ENCODE measurements around the gene GFRA3. TPM values are rescaled to one million over a fixed set of nuclear protein-coding genes. Genes with fewer than 3 reads are reported as not detected.

Gene GFRA3
- total RNA-seq, 1 donor from 2014 or later, result not detected

DNA sequence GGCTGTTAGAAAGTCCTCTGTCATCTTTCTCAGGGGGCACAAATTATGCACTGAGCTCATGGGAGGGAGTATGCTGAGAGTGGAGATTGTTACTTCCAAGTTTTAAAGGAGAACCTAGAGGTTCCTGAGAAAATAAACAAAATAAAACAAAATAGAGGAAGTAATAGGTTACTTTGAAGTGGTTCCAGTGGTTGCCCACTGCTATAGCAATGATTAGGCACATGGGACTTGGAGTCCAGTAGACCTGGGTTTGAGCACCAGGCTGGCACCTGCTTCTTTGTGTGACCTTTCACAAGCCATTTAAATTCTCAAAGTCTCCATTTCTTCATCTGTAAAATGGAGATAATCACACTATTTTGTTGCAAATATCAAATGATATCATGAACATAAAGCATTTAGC lies 47.5 kb downstream of the GFRA3 start:
- intact Hi-C loops (cut with DNase I), result no loop called here
- Histone ChIP-seq H3K4me1 (no peaks in the 10 kb centered on the region), H3K27me3 (no peaks in the 10 kb centered on the region), H3K4me3 (no peak overlapping the region), H3K36me3 (no peaks in the 10 kb centered on the region), H3K27ac (no peak overlapping the region), H3K9me3 (peaks cover 0 to 3% of the 10 kb centered on the region in 2 donors)
- DNase-seq (ENCODE audit: low spot score in 2 of 2), result no peak
- TF ChIP-seq, protein P1, sequence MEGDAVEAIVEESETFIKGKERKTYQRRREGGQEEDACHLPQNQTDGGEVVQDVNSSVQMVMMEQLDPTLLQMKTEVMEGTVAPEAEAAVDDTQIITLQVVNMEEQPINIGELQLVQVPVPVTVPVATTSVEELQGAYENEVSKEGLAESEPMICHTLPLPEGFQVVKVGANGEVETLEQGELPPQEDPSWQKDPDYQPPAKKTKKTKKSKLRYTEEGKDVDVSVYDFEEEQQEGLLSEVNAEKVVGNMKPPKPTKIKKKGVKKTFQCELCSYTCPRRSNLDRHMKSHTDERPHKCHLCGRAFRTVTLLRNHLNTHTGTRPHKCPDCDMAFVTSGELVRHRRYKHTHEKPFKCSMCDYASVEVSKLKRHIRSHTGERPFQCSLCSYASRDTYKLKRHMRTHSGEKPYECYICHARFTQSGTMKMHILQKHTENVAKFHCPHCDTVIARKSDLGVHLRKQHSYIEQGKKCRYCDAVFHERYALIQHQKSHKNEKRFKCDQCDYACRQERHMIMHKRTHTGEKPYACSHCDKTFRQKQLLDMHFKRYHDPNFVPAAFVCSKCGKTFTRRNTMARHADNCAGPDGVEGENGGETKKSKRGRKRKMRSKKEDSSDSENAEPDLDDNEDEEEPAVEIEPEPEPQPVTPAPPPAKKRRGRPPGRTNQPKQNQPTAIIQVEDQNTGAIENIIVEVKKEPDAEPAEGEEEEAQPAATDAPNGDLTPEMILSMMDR (IDR thresholded peaks at IDR 0.05), result no peak

DNA sequence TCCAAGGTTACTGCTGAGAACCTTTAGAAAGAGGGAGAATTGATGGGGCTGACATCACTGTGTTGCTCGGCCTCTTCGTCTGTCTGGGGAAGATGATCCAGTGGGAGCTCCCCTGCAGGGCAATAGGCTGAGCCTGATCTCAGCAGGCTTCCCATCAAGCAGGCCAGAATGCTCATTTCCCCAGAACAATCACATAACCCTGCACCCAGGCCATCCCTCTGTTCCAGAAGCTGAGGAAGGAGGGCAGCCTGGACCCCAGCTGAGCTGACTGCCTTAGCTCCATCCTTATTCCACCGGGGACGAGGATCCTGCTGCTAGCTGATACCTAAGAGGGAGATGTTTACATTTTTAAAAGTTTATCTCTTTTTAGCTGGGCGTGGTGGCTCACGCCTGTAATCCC lies 49.7 kb downstream of the GFRA3 start:
- Histone ChIP-seq H3K9me3 (peaks cover 0 to 3% of the 10 kb centered on the region in 2 donors), H3K4me3 (no peak overlapping the region), H3K36me3 (no peaks in the 10 kb centered on the region), H3K27ac (no peak overlapping the region), H3K27me3 (no peaks in the 10 kb centered on the region), H3K4me1 (no peaks in the 10 kb centered on the region)
- intact Hi-C loops (cut with DNase I), result no loop called here
- DNase-seq (ENCODE audit: low spot score in 2 of 2), result no peak
- TF ChIP-seq, protein P1 (IDR thresholded peaks at IDR 0.05), result no peak

DNA sequence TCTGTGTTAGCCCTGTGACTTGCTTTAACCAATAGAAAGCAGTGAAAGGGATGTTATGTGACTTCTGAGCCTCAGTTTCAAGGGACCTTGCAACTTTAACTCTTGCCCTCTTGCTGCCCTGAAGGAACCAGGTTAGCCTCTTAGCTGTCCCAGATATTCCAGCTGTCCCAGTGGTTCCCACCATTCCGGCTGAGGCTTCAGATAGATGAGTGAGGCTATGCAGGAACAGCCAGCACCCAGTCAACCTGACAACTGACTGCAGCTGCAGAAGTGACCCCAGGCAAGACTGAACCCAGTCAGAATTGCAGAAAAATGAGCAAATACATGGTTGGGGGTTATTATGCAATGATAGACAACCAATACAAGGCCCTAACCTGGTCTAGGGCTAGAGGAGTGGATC lies 50.9 kb downstream of the GFRA3 start:
- no peaks in the 10 kb centered on the region for H3K4me1 ChIP-seq
- no peaks in the 10 kb centered on the region for H3K36me3 ChIP-seq
- intact Hi-C loops (cut with DNase I), result loop anchor here (2.0 kb wide), 2 partner anchors 59 to 187 kb away; no protein-coding TSS in a partner anchor
- DNase-seq (ENCODE audit: low spot score in 2 of 2), result no peak
- TF ChIP-seq, protein P1 (IDR thresholded peaks at IDR 0.05), result no peak
- no peak overlapping the region for H3K4me3 ChIP-seq
- H3K27ac ChIP-seq, result no peak overlapping the region
- H3K27me3 ChIP-seq, result no peaks in the 10 kb centered on the region
- H3K9me3 ChIP-seq, result peaks cover 0 to 3% of the 10 kb centered on the region in 2 donors

DNA sequence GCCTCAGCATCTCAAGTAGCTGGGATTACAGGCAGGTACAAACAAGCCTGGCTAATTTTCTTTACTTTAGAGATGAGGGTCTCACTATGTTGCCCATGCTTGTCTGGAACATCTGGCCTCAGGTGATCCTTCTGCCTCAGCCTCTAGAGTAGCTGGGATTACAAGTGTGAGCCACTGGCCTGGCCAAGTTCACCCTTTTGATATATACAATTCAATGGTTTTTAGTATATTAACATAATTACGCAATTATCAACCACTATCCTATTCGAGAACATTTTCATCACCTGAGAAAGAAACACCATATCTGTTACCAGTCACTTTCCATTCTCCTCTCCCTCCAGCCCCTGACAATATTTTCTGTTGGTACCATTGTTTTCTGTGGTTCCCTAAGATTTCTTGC lies 57.6 kb downstream of the GFRA3 start:
- no peak overlapping the region for H3K27ac ChIP-seq
- H3K36me3 ChIP-seq, result no peaks in the 10 kb centered on the region
- intact Hi-C loops (cut with DNase I), result no loop called here
- H3K4me1 ChIP-seq, result peaks cover 0 to 8% of the 10 kb centered on the region in 2 donors
- DNase-seq (ENCODE audit: low spot score in 2 of 2), result no peak
- no peak overlapping the region for H3K4me3 ChIP-seq
- no peaks in the 10 kb centered on the region for H3K9me3 ChIP-seq
- TF ChIP-seq, protein P1 (IDR thresholded peaks at IDR 0.05), result no peak
- no peaks in the 10 kb centered on the region for H3K27me3 ChIP-seq

DNA sequence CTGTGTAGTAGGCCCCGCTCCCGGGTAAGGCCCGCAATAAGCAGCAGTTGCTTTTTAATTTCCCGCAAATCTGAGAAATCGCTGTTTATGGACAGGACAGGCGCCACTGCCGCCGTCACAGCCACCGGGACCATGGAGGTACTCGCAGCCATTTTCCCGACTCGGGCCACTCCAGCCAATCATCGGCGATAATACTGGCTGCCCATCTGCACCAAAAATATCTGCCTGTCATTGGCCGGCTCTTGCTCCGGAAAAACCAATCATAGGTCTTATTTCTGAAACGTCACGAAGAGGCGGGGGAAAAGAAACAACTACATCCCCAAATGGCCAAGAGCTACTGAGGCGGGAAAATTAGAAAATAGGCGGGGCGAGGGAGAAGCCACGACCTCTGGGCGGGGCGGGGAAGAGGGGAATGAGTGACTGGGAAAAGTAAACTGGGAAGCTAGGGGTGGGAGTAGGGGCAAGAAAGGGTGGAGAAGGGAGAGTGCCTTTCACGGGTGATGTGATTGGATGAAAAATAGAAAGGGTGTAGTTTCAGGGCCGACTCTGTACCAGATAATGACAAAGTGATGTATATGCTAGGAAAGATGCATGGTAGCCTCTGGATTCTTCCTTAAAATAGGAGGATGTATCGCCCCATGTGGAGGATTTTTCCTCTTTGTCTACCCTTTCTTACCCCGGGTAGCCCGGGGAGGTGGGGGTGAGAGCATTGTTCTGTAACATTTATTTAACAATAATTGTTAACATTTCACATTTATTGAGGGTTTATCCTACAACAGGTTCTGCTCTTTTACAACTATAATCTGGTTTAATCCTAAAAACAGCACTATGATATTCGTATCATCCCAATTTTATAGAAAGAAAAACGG lies 61.0 kb downstream of the GFRA3 start, which contains the start of gene CDC23:
Gene CDC23 (minus strand): TSS at position 163 of the 869 bp plus-strand sequence. CDS start 11 bp downstream, at position 152.
- intact Hi-C loops (cut with DNase I), result loop anchor here (2.0 to 5.0 kb wide), 3 partner anchors 35 to 139 kb away; partner anchors contain the start of genes BRD8, FAM53C, KDM3B and KIF20A
- Histone ChIP-seq H3K4me3 (peak within 1 kb of the TSS; percentile 73 to 95), H3K9me3 (no peaks in the 10 kb centered on the region), H3K36me3 (peaks cover 0 to 8% of the 10 kb centered on the region in 2 donors), H3K27me3 (no peaks in the 10 kb centered on the region), H3K4me1 (peaks cover 0 to 8% of the 10 kb centered on the region in 2 donors), H3K27ac (peak within 1 kb of the TSS; percentile 60 to 72)
- TF ChIP-seq, protein P1 (IDR thresholded peaks at IDR 0.05), result no peak
- peak; percentile 85 to 97 for DNase-seq (ENCODE audit: low spot score in 2 of 2)
